ENCODE data around the gene EFCAB7.

GRCh38 chr1:63557365-63557987 is 34.2 kb downstream of the EFCAB7 start:
- peak in 2 of 4 experiments; percentile 26 to 37 for TF ChIP-seq CTCF (IDR thresholded peaks at IDR 0.05)
- no peak for TF ChIP-seq POLR2AphosphoS5 (IDR thresholded peaks at IDR 0.05)
- TF ChIP-seq POLR2A (IDR thresholded peaks at IDR 0.05): no peak
- no peak for TF ChIP-seq EP300 (IDR thresholded peaks at IDR 0.05)

All from gastroesophageal sphincter (tissue), 3 donors.